K562 (cell line): ENCODE data around the gene SERINC3. TPM values are rescaled to one million over a fixed set of nuclear protein-coding genes. Genes with fewer than 3 reads are reported as not detected.

Experiments
- CEBPZ ChIP-seq: fragments of 150-350 bp; IDR thresholded peaks from 2 replicates; pipeline ENCODE4 v1.6.1; 2014; ENCODE audit warnings: low read depth, mild to moderate bottlenecking, low read length, borderline replicate concordance
- ETV6 ChIP-seq, 3 experiments: fragments of 150-350 bp in 1 of 3; sonication (generic) in 1 of 3; formaldehyde crosslinking in 1 of 3; IDR thresholded peaks; 2 replicates each; pipeline versions ENCODE4 v1.6.1 to v1.8.0; 2014 to 2022; ENCODE audit warnings: borderline replicate concordance in 2 of 3, low read depth in 2 of 3, antibody characterized with exemption in 1 of 3, low read length in 1 of 3, mild to moderate bottlenecking in 1 of 3, missing genetic modification reagents in 1 of 3
- MGA ChIP-seq: fragments of 450-650 bp; IDR thresholded peaks from 2 replicates; pipeline ENCODE4 v1.6.1; 2016; ENCODE audit warnings: mild to moderate bottlenecking, moderate library complexity
- ZNF280A ChIP-seq: fragments of 450-650 bp; IDR thresholded peaks from 2 replicates; pipeline ENCODE4 v1.6.1; 2018; ENCODE audit warnings: mild to moderate bottlenecking, low read depth; ENCODE audit not compliant: partially characterized antibody
- polyA plus RNA-seq, 8 experiments: library from polyadenylated mRNA; depleted of rRNA in 4 of 8; stranded (reverse) in 5 of 8; unstranded in 3 of 8; fragments of >200 nt; fragmentation: Nextera tagmentation in 2 of 8; fragmentation: Illumina TruSeq in 1 of 8; extraction: Ambion mirVana in 2 of 8; extraction: Trizol in 1 of 8; gene quantifications; 2 replicates each; pipeline versions ENCODE4 v1.2.1 to v1.2.3, GENCODE V29; 2011 to 2014; ENCODE audit warnings: inconsistent platforms in 1 of 8, missing spikeins in 1 of 8
- total RNA-seq, 7 experiments: library from RNA; depleted of rRNA in 6 of 7; stranded (reverse); fragments of >200 nt in 6 of 7; fragmentation: Illumina TruSeq in 2 of 7; extraction: Trizol in 2 of 7; gene quantifications; 2 replicates each; pipeline versions ENCODE4 v1.2.1 to v1.2.3, GENCODE V29; 2011 to 2021; ENCODE audit warnings: low replicate concordance in 1 of 7
- TF ChIP-seq, protein P1 (sequence below): fragments of 450-650 bp; IDR thresholded peaks from 2 replicates; pipeline ENCODE4 v1.6.1; 2016; ENCODE audit warnings: antibody characterized with exemption

SERINC3 gene
- total and polyA plus RNA-seq, 9 of the 15 experiments (the other 6 are each of a cell fraction or from before 2014, with no cell fraction given) = 24.7 to 107 (median 48.8) TPM

GRCh38 chr20:44521484-44522481 is at the start of gene SERINC3 (continued):
- TF ChIP-seq MGA = no peak
- TF ChIP-seq ZNF280A = no peak
- no peak for TF ChIP-seq CEBPZ
- TF ChIP-seq, protein P1, sequence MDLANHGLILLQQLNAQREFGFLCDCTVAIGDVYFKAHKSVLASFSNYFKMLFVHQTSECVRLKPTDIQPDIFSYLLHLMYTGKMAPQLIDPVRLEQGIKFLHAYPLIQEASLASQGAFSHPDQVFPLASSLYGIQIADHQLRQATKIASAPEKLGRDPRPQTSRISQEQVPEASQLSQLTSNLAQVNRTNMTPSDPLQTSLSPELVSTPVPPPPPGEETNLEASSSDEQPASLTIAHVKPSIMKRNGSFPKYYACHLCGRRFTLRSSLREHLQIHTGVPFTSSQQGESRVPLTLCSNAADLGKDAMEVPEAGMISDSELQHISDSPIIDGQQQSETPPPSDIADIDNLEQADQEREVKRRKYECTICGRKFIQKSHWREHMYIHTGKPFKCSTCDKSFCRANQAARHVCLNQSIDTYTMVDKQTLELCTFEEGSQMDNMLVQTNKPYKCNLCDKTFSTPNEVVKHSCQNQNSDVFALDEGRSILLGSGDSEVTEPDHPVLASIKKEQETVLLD = 0 out of 2 replicates have a peak, but pooled peaks have one; percentile 61
- 0 out of 4 replicates have a peak, but pooled peaks of 1 of the 2 experiments have one; percentile 11 for TF ChIP-seq ETV6 (IDR thresholded peaks at IDR 0.05; ENCODE audit: borderline replicate concordance in 1 of 2, low read depth in 2 of 2, low read length in 1 of 2)
- no peak for TF ChIP-seq ETV6 (CRISPR knock-in tag; IDR thresholded peaks at IDR 0.05; ENCODE audit: borderline replicate concordance)
